ENCODE measurements around the gene GRIN2C.

GRIN2C gene

DNA sequence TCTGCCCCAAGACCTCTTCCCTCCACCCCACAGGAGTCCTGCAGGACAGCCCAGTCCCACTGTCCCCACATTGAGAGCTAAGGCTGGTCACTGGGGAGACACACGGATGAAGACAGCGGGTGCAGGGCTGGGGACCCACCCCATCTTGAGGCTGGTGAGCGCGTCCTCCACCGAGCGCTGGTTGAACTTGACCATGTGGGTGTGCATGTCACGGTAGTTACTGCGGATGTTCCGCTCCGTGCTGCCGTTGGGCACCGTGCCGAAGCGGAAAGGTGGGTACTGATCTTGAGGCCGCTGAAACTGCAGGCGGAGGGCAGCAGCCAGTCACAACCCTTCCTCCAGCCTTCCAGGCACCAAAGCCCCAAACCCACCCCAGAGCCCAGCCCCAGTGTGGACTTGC lies 13.1 kb downstream of the GRIN2C start:
- DNase-seq (ENCODE audit: low spot score) = no peak

DNA sequence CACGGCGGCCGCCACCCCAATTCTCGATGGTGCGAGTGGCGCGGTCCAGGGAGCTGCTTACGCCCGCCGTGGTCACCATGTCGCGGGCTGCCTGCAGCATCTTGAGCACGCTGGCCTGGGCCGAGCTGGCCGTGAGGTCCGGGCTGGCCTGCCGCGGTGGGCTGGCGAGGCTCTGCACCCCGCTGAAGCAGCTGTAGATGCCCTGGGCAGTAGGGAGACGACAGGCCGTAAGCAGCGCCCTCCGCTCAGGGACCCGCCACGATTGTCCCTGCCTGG lies 16.4 kb downstream of the GRIN2C start:
- no peak for DNase-seq (ENCODE audit: low spot score)

DNA sequence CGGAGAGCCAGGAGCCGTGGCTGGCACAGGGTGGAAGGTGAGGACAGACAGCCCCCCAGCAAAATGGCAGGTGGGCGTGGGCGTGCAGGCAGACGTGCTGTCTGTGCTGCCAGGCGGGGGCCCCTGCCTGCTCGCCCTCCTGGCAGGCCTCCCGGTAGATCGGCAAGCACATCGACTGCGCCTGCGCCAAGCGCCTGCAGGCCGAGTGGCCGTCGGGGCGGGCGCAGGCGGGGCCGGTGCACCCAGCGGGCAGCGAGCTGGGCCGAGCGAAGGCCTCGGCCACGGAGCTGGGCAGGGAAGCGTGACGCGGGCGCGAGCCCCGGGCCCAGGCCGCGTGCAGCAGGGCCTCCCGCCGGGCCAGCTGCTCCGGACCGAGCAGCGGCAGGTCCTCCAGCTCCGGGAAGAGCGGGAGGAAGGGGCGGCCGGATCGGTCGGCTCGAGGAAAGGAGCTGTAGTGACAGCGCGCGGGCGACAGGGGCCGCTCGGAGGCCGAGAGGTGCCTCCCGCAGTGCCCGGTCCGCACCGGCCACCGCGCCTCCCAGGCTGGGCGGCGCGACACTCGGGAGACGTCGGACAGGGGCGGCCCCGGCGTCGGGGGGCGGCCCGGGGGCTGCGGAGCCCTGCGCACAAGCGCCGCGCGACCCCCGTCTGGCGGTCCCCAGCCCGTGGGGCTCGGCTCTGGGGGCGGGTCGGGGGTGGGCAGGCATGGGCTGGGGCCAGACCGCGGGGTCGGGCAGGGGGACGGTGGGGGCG lies 16.9 kb downstream of the GRIN2C start:
- peak; percentile 84 for DNase-seq (ENCODE audit: low spot score)

DNA sequence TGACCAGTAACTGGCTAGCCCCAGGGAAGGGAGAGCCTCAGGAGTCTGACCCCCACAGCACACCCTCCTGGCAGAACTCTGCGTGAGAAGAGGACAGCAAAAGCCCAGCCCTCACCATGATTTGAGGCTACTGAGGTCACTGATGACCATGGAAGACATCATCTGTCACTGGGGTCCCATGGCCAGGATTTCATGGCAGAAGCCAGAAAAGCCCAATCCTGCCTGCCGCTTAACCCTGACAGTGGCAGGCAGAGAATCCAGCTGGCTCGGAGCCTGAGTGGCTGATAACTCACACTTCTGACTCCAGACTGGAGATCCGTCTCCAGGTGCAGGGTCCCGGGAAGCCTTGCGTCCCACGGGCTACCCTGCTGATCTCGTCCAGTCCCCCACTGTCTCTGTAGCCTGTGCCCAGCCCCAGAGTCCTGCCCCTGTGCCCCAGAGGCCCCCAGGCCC lies 17.5 kb downstream of the GRIN2C start:
- no peak for DNase-seq (ENCODE audit: low spot score)

DNA sequence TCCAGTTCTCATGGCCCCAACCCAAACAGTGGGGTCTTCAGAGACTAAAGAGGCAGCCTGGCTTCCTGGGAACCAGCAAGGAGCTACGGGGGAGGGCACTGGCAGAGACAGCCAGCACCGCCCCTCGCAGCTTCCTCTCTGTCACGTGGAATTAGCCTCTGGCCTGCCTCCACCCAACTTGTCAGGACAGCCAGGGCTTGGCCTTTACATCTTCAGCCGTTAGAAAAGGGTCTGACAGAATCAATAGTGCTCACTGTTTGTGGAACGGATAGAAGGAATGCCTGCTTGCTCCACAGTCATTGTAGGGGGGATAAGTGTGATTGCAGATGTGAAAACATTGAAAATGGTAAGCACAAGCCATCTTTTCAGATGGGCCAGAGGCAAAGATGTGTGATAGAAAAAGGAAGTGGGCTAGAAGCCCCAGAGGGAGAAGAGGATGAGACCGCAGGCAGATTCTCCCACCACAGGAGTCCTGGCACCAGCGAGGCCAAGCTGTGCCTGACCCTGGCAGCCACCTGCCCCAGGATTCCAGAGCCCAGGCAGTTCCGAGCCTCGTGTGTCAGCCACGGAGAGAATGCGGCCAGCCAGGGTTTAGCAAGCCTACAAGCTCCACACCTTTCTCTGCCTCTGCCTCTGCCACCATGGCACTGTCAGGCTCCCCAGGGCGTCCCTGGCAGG lies 18.6 kb downstream of the GRIN2C start:
- peak; percentile 84 for DNase-seq (ENCODE audit: low spot score)

DNA sequence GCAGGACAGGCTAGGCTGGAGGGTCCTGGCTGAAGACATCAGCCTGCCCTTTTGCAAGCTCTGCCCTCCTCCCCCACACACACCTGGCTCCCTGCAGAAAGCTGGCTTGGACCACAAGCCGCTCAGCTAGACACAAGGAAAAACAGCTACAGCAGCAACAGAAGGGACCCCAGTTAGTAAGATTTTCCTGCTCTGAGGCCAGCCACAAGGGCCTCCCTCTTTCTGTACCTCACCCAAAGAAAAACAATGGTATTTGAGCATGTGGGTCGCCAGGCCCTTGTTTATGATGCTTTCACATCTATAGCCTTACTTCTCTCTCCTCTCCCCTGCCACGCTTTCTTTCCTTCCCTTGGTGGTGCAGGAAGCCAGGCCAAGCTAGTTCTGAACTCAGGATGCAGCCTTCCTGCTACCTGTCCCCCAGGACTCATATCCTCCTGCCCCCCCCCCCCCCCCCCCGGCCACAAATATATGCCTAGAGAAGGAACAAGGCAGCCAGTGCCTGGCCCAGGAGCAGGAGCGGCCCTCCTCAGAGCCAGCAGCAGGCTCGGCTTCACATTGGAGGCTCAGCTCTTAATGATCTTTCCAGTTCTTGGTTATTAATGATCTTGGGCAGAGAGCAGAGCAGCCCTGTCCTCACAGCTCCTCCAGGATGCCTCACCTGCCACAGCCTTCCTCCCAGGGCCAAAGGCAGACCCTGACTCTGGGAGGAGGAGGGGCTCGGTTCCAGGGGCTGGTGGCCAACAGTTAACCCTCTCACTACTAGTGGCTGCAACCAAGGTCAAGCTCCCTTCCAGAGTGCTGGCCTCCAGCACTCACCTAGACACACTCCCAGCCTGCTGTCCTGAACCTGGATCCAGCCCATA lies 19.5 kb downstream of the GRIN2C start:
- no peak for DNase-seq (ENCODE audit: low spot score)

DNA sequence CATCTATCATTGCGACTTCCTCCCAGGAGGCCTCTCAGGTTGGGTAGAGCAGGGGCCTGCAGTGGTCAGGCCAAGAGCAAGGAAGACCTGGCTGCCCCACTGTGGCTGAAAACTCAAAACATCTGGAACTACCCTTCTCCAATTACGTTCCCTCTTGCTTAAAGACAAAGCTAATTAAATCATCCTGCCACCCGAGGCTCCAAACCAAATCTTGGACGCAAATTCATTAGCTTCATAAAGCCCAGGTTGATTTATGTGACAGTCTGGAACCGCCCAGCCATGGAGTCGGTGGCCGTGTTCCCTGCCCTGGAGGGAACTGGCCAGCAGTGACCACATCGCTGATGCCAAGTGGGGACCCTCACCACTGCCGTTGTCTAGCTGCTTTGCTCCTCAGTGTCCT lies 21.4 kb downstream of the GRIN2C start:
- DNase-seq (ENCODE audit: low spot score) = no peak

DNA sequence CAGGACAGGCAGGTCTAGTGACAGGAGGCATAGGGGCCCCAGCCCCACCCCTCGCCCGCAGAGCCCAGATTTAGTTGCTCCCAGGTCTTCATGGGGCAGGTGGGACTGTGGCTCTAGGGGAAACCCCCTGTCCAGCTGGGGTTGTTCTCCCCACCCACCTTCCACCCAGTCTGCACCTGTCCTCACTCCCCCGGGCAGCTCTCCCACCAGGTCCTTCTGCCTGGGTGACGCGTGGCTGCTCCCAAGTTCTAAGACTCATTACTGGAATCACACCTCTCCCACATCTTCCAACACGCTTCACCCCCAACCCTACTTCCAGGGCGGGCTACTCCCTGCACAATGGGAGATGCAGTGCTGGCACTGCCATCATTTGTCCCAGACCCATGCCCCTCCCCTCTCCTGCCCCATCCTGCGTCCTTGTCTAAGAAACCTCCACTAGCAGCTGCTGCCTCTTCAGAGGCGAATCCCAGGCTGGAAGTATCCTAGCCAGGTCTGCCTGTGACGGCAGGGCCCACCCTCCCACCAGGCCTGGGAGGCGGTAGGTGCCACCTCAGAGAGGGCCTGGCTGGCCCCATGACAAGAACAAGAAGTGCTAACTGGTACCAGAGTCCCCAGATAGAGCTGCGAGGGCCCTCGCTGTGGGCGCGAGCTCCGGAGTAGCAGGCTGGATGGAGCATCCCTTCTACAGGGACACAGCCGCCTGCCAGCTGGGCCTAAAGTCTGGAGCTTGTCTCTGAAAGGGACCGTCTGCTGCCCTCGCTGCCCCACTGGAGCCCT lies 22.8 kb downstream of the GRIN2C start:
- no peak for DNase-seq (ENCODE audit: low spot score)

DNA sequence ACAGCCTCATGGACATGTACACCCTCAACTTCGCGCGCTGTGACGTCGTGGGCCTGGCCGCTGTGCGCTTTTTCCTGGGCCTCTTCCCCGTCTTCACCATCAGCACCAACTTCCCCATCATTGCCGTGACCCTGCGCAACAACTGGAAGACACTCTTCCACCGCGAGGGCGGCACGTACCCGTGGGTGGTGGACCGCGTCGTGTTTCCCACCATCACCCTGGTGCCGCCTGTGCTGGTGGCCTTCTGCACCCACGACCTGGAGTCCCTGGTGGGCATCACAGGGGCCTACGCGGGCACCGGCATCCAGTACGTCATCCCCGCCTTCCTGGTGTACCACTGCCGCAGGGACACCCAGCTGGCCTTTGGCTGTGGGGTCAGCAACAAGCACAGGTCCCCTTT lies 23.5 kb downstream of the GRIN2C start:
- DNase-seq (ENCODE audit: low spot score) = no peak

DNA sequence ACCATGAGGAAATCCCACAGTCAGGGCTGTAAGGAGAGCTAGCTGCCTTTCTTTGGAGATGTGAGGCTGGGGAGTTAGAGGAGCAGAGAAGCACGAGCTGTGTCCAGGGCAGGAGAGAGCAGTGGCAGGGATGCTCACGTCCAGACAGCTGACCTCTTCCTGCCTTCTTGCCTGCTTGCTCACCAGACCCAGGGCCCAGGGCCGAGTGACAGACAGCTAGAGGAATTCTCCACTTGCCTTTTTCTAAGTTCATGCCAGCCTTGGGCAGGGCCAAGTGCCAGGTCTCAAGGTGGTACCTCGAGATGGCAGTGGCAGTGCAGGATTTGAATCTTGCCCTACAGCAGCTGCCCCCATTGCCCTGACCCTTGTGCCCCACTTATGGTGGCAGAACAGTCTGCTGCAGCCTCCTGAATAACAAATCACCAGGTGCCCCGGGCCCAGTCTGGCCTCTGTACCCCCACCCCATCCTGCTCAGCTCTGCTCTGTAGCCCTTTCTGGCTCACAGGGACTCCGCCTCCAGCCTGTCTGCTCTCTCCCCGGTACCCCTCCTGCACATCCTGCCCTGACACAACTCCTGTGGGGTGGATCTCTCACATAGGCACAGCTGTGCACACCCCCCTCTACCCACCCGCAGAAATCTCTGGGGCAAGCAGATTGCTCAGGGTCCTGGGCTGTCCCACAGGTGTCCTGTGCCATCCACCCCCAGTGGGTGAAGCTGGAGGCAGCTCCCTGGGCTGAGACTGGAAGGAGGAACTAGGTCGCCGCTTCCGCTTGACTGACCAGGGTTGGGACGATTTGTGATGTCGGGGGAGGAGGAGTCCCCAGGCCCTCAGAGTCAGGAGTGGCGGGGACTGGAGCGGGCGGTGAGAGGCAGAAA lies 25.9 kb downstream of the GRIN2C start:
- peak; percentile 75 for DNase-seq (ENCODE audit: low spot score)

DNA sequence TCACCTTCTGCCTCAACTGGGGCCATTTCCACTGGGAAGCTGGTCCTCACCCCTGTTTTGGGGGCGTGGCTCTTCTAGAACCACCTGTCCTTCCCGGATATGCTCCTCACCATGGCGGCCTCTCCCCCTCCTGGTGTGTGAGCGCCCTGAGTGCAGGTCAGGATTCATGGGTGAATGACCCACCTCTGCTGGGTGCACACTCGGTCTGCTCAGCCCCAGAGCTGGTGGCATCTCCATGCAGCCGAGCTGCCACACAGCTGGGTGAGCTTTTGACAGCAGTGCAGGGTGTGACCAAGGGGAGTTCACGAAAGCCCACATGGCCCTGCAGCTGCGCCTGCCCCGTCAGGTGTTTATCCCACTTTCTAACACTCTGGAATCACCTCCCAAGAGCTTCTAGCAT lies 27.3 kb downstream of the GRIN2C start:
- no peak for DNase-seq (ENCODE audit: low spot score)

DNA sequence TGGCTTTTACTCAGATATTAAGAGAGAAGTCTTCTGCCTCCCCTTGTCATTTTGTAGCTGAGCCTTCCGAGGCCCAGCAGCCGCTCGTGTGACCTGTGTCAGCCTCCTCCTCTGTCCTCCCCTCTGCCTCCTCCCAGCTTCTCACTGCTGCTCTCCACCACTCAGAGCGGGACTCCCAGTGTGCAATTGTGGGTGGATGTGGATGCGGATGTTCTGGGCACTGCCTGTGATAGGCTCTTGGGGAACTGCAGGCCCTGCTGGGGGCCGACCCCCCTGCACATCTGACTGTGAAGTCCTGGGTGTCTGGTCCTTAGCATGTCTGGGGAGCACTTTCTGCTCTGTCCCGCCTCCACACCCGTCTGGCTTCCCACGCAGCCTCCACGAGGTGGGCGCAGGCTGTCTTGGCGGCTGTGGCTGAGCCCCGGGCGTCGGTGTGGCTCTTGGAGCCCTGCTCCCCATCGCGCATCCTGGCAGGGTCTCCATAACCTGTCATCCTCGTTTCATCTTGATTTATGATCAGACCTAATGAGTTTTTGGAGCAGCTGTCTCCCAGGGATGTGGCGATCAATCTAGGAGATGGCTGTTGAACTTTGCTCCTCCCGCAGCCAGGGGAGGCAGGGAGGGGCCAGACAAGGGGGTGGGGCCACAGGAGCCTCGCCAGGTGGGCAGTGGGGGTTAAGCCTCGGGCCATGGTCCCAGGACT lies 28.1 kb downstream of the GRIN2C start:
- no peak for DNase-seq (ENCODE audit: low spot score)

DNA sequence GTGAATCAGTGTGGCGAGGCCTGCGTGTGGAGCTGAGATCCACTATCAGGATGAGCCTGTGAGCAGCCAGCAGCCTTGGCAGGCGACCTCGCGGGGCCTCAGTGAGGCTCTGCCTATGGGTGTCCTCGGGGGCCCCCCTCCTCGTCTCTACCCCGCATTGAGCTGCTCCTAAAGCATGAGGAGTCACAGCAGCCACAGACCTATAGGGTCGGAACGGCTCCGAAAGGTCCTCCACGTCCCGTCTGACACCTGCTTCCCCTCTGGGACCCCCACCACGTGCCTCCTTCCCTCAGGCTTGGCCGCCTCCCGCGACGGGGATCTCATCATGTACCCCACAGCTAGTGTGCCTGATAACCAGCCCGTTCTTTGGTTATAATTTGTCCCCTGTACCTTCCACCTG lies 28.8 kb downstream of the GRIN2C start:
- no peak for DNase-seq (ENCODE audit: low spot score)

DNA sequence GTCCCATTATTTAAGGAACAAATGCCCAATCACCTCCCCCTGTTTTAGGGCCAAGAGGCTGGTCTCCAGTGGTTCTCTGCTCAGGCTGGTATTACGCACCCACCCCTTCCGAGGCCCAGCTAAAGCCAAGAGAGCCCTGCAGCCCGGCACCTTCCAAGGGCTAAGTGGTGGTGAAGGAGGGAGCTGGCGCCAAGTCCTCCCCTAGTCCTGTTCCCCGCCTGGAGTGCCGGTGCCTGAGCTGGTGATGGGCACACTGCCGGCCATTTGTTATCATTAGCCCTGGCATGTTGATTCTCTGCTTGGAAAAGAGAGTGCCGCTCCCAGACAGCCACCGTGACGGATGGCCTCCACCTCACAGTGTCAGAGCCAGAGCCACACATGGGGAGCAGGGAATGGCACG lies 31.9 kb downstream of the GRIN2C start:
- no peak for DNase-seq (ENCODE audit: low spot score)

DNA sequence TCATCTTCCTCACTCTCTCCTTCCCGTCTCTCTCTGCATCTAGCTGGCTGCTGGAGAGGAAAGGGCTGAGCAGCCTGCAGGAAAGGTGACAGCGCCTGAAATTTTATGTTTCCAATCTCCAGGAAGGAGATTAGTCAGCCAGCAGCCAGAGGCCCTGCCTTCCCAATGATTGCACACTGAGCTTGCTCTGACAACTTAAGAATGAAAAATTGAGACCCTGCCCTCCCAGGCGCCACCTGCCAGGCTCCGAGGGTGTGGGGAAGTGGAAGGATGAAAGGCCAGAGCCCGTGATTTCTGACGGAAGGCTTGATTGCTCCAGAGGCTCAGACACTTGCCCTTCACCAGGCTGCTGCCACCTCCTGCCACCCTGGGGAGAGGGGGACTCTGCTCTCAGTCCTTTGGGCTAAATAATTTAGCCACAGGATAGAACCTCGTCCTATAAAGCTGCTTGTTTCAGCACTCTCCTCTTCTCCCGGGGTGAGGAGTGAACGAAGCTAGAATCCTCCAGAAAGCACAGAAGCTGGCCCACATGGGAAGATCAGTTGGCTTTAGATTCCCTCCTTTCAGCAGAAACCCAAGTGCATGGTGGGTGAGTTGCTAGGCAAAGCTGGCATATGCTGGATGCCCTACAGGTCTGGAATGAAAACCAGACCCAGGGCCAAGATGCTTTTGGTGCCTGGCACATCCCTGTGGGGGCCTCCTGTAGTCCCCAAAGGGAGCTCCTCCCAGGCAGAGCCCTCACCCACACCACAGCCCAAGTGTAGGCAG lies 33.5 kb downstream of the GRIN2C start:
- DNase-seq (ENCODE audit: low spot score) = no peak

DNA sequence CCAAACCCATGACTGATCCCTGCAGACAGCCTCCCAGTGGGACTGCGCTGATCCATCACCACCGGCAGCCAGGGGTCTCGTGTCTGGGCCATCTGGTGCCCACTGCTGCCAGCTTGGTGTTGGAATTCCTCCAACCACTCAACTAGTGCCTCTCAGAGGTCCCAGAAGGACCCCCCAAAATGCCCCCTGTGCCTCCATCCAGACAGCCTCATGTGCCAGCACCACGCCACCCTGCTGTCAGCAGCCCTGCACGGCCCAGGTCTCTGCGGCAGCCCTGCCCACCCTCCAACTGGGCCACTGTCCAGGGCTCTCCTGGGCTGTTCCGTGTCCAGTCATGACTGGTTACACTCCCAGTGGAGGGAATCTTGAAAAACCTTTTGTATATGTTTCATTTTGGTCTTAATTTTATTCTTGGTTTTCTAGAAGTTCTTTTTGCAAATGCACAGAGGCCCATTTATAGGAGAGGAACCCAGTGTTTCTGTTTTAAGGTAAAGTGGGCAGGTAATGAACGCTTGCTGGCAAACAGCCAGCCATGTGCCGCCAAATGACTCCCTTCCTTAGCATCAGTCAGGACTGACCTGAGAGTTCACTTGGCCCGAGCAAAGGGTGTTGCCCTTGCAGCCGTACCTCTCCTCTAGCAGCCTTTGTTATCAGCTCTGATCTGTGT lies 34.6 kb downstream of the GRIN2C start:
- DNase-seq (ENCODE audit: low spot score) = no peak

DNA sequence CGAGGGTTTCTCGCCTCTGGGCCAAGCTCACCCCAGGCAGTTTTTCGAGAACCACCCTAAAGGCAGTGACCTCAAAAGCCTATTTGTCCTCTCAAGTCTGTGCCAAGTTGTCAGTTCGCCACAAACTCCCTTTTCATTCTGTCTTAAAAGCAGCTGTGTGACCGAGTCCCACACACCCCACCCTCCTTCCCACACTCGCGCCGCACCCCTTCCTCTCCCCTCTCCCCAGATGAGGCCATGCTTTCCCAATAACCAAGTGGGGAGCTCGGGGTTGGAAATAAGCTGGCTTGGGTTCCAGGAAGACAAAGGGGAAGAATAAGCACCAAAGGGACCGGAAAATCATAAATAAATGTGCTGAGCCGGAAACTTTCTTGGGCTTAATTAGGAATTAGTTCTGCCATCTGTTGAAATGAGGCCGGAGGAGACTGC lies 36.7 kb downstream of the GRIN2C start:
- DNase-seq (ENCODE audit: low spot score) = peak; percentile 85

DNA sequence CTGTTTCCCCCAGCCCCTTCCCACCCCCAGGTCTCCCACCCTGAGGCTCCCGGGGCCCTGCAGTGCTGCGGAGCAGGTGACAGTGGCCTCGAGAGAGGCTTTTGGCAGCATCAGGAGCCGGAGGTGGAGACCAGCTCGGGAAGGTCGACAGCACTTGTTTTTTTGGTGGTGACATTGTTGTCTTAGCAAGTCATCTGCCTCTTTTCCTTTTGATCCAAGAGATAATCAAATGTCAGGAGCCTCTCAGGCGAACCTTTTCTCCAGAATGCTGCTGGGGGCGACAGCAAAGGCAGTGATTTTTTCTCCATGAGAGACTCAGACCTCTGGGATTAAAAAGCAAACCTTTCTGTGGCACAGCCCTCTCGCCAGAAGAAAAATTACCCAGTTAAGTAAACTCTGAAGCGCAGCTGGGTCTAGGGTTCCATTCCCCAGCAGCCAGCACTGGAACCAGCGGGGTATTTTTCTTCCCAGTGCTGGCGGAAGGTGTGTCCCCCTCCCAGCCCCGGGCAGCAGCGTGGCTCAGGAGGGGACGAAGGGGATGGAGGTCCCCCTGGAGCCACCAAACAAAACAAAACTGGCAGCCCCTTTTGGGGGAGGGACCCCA lies 37.2 kb downstream of the GRIN2C start:
- no peak for DNase-seq (ENCODE audit: low spot score)

All from Ammon's horn (tissue), 1 donor.